ENCODE results near the gene PALM2AKAP2.

PALM2AKAP2 gene

GRCh38 chr9:109765278-109765677 is 14.7 kb upstream of the PALM2AKAP2 start:
- no peak overlapping the region for H3K4me3 ChIP-seq
- no peak for DNase-seq (ENCODE audit: low spot score in 2 of 2)
- no peaks in the 10 kb centered on the region for H3K9me3 ChIP-seq
- in situ Hi-C loops (cut with MboI; ENCODE audit: low sequenced_read_pairs) = no loop called here
- H3K27me3 ChIP-seq (ENCODE audit: low read depth) = no peaks in the 10 kb centered on the region
- no peaks in the 10 kb centered on the region for H3K4me1 ChIP-seq
- H3K36me3 ChIP-seq (replicated peaks) = no peaks in the 10 kb centered on the region

- no peaks in the 10 kb centered on the region for H3K4me1 ChIP-seq
- H3K27me3 ChIP-seq (ENCODE audit: low read depth) = no peaks in the 10 kb centered on the region
- no peak for DNase-seq (ENCODE audit: low spot score in 2 of 2)
- H3K4me3 ChIP-seq = no peak overlapping the region
- H3K9me3 ChIP-seq = no peaks in the 10 kb centered on the region
- in situ Hi-C loops (cut with MboI; ENCODE audit: low sequenced_read_pairs) = no loop called here
- H3K36me3 ChIP-seq (replicated peaks) = no peaks in the 10 kb centered on the region
Observed at GRCh38 chr9:109765830-109766229, 14.2 kb upstream of the PALM2AKAP2 start.

- Histone ChIP-seq H3K9me3 (no peaks in the 10 kb centered on the region), H3K4me3 (no peak overlapping the region), H3K27me3 (ENCODE audit: low read depth) (no peaks in the 10 kb centered on the region), H3K4me1 (no peaks in the 10 kb centered on the region), H3K36me3 (replicated peaks) (no peaks in the 10 kb centered on the region)
- in situ Hi-C loops (cut with MboI; ENCODE audit: low sequenced_read_pairs) = no loop called here
- DNase-seq (ENCODE audit: low spot score in 2 of 2) = no peak
Observed at GRCh38 chr9:109766351-109766750, 13.6 kb upstream of the PALM2AKAP2 start.

- H3K36me3 ChIP-seq (replicated peaks) = no peaks in the 10 kb centered on the region
- DNase-seq (ENCODE audit: low spot score in 2 of 2) = no peak
- no peak overlapping the region for H3K4me3 ChIP-seq
- in situ Hi-C loops (cut with MboI; ENCODE audit: low sequenced_read_pairs) = no loop called here
- H3K27me3 ChIP-seq (ENCODE audit: low read depth) = no peaks in the 10 kb centered on the region
- no peaks in the 10 kb centered on the region for H3K9me3 ChIP-seq
- H3K4me1 ChIP-seq = no peaks in the 10 kb centered on the region
Observed at GRCh38 chr9:109767404-109767803, 12.6 kb upstream of the PALM2AKAP2 start.

GRCh38 chr9:109767814-109768213 is 12.2 kb upstream of the PALM2AKAP2 start:
- no peaks in the 10 kb centered on the region for H3K27me3 ChIP-seq (ENCODE audit: low read depth)
- no peak overlapping the region for H3K4me3 ChIP-seq
- DNase-seq (ENCODE audit: low spot score in 2 of 2) = no peak
- H3K9me3 ChIP-seq = no peaks in the 10 kb centered on the region
- in situ Hi-C loops (cut with MboI; ENCODE audit: low sequenced_read_pairs) = no loop called here
- no peaks in the 10 kb centered on the region for H3K4me1 ChIP-seq
- H3K36me3 ChIP-seq (replicated peaks) = no peaks in the 10 kb centered on the region

GRCh38 chr9:109769250-109769649 is 10.7 kb upstream of the PALM2AKAP2 start:
- H3K9me3 ChIP-seq = no peaks in the 10 kb centered on the region
- no peak overlapping the region for H3K4me3 ChIP-seq
- H3K36me3 ChIP-seq (replicated peaks) = no peaks in the 10 kb centered on the region
- no peak for DNase-seq (ENCODE audit: low spot score in 2 of 2)
- in situ Hi-C loops (cut with MboI; ENCODE audit: low sequenced_read_pairs) = no loop called here
- no peaks in the 10 kb centered on the region for H3K4me1 ChIP-seq
- H3K27me3 ChIP-seq (ENCODE audit: low read depth) = no peaks in the 10 kb centered on the region

- no peaks in the 10 kb centered on the region for H3K4me1 ChIP-seq
- H3K27me3 ChIP-seq (ENCODE audit: low read depth) = no peaks in the 10 kb centered on the region
- H3K4me3 ChIP-seq = no peak overlapping the region
- no peak for DNase-seq (ENCODE audit: low spot score in 2 of 2)
- in situ Hi-C loops (cut with MboI; ENCODE audit: low sequenced_read_pairs) = no loop called here
- H3K36me3 ChIP-seq (replicated peaks) = no peaks in the 10 kb centered on the region
- no peaks in the 10 kb centered on the region for H3K9me3 ChIP-seq
Observed at GRCh38 chr9:109770101-109770500, 9.9 kb upstream of the PALM2AKAP2 start.

GRCh38 chr9:109771087-109771486 is 8.9 kb upstream of the PALM2AKAP2 start:
- in situ Hi-C loops (cut with MboI; ENCODE audit: low sequenced_read_pairs) = no loop called here
- no peaks in the 10 kb centered on the region for H3K9me3 ChIP-seq
- no peaks in the 10 kb centered on the region for H3K27me3 ChIP-seq (ENCODE audit: low read depth)
- no peaks in the 10 kb centered on the region for H3K4me1 ChIP-seq
- no peak for DNase-seq (ENCODE audit: low spot score in 2 of 2)
- H3K36me3 ChIP-seq (replicated peaks) = no peaks in the 10 kb centered on the region
- no peak overlapping the region for H3K4me3 ChIP-seq

- no peak for DNase-seq (ENCODE audit: low spot score in 2 of 2)
- no peaks in the 10 kb centered on the region for H3K4me1 ChIP-seq
- in situ Hi-C loops (cut with MboI; ENCODE audit: low sequenced_read_pairs) = no loop called here
- no peaks in the 10 kb centered on the region for H3K9me3 ChIP-seq
- no peaks in the 10 kb centered on the region for H3K27me3 ChIP-seq (ENCODE audit: low read depth)
- no peaks in the 10 kb centered on the region for H3K36me3 ChIP-seq (replicated peaks)
- no peak overlapping the region for H3K4me3 ChIP-seq
Observed at GRCh38 chr9:109771796-109772531, 8.0 kb upstream of the PALM2AKAP2 start.

- no peaks in the 10 kb centered on the region for H3K9me3 ChIP-seq
- no peaks in the 10 kb centered on the region for H3K4me1 ChIP-seq
- in situ Hi-C loops (cut with MboI; ENCODE audit: low sequenced_read_pairs) = no loop called here
- no peak overlapping the region for H3K4me3 ChIP-seq
- H3K36me3 ChIP-seq (replicated peaks) = no peaks in the 10 kb centered on the region
- DNase-seq (ENCODE audit: low spot score in 2 of 2) = no peak
- peaks cover 2% of the 10 kb centered on the region; the same call in 1 of the 2 replicates for H3K27me3 ChIP-seq (ENCODE audit: low read depth)
Observed at GRCh38 chr9:109775516-109775915, 4.5 kb upstream of the PALM2AKAP2 start.

GRCh38 chr9:109776391-109776790 is 3.6 kb upstream of the PALM2AKAP2 start:
- no peaks in the 10 kb centered on the region for H3K36me3 ChIP-seq (replicated peaks)

GRCh38 chr9:109780453-109781033 is 545 bp downstream of the PALM2AKAP2 start:
- no peaks in the 10 kb centered on the region for H3K36me3 ChIP-seq (replicated peaks)
- H3K9me3 ChIP-seq = no peaks in the 10 kb centered on the region
- no peaks in the 10 kb centered on the region for H3K4me1 ChIP-seq
- no peak for DNase-seq (ENCODE audit: low spot score in 2 of 2)
- H3K4me3 ChIP-seq = no peak overlapping the region
- in situ Hi-C loops (cut with MboI; ENCODE audit: low sequenced_read_pairs) = no loop called here
- H3K27me3 ChIP-seq (ENCODE audit: low read depth) = peaks cover 4% of the 10 kb centered on the region

More at GRCh38 chr9:109776391-109776790, 3.6 kb upstream of the PALM2AKAP2 start:
- Histone ChIP-seq H3K27me3 (ENCODE audit: low read depth) (peaks cover 4% of the 10 kb centered on the region), H3K4me1 (no peaks in the 10 kb centered on the region), H3K9me3 (no peaks in the 10 kb centered on the region), H3K4me3 (no peak overlapping the region)
- in situ Hi-C loops (cut with MboI; ENCODE audit: low sequenced_read_pairs) = no loop called here
- no peak for DNase-seq (ENCODE audit: low spot score in 2 of 2)

GRCh38 chr9:109781086-109781485 is 1.1 kb downstream of the PALM2AKAP2 start:
- H3K4me3 ChIP-seq = no peak overlapping the region
- in situ Hi-C loops (cut with MboI; ENCODE audit: low sequenced_read_pairs) = no loop called here
- no peaks in the 10 kb centered on the region for H3K9me3 ChIP-seq
- no peaks in the 10 kb centered on the region for H3K4me1 ChIP-seq
- peaks cover 4% of the 10 kb centered on the region for H3K27me3 ChIP-seq (ENCODE audit: low read depth)
- no peaks in the 10 kb centered on the region for H3K36me3 ChIP-seq (replicated peaks)
- DNase-seq (ENCODE audit: low spot score in 2 of 2) = no peak

GRCh38 chr9:109781541-109782197 is 1.7 kb downstream of the PALM2AKAP2 start:
- in situ Hi-C loops (cut with MboI; ENCODE audit: low sequenced_read_pairs) = no loop called here

More at GRCh38 chr9:109781541-109782197, 1.7 kb downstream of the PALM2AKAP2 start:
- Histone ChIP-seq H3K4me1 (no peaks in the 10 kb centered on the region), H3K27me3 (ENCODE audit: low read depth) (peaks cover 4% of the 10 kb centered on the region), H3K36me3 (replicated peaks) (no peaks in the 10 kb centered on the region), H3K9me3 (no peaks in the 10 kb centered on the region), H3K4me3 (no peak overlapping the region)
- DNase-seq (ENCODE audit: low spot score in 2 of 2) = no peak
